Stimulated activated CD4-positive, alpha-beta T cell treated with anti-CD3 and anti-CD28 coated beads, Interleukin-2, amount 100 ng/mL, for 4 hours (primary cell): ENCODE data around the gene GOLGA8O.
"Not testable (repeated sequence)": the region's sequence is repeated elsewhere in the genome, so short reads cannot be mapped to it uniquely, and the experiment has no call there.

Experiments used
- DNase-seq: peaks from one replicate; pipeline ENCODE4 v3.0.0-alpha.2; 2020; ENCODE audit warnings: low read depth

The GOLGA8O gene

DNA sequence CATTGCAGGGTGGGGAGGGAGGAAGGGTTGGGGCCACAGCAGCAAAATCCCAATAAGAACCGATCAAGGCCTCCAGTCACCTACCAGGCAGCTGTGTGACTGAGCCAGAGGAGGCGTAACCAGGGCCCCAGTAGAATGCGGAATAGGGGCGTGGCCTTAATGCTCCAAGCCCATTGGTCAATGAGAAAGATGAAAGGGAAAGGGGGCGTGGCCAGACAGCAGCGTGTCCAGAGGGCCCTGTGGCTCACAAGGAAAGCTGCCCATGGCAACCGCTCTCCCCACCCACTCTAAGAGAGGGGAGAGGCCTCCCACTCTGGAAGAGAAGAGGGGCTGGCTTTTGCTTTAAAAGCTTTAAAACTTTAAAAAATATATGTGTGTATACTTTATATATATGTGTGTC, at the start of gene GOLGA8O:
Gene GOLGA8O, minus strand, starts transcription at position 101 of the 400 bp plus-strand sequence. Its CDS starts 98 bp downstream, at position 3.
- DNase-seq: not testable (repeated sequence)

- DNase-seq: not testable (repeated sequence)
Measured at GRCh38 chr15:32504152-32504811, 48.8 kb upstream of the GOLGA8O start.

DNA sequence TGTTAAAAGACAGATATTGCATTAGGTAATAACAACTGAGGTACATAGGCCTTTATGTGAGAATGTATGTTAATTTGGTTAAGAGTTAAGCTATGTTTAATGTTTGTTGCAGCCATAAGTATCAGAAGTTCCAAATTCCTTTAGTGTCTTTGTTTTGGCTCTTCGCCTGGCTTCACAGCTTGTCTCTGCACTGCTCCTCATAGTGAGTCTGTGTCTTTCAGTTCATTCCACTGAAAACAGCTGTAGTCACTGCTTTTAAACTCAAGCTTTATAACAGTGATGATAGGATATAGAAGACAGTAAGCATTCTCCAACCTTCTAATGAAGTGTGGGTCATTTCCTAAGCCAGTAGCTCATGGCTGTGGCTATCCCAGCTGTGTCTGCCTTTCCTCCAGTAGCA, 47.5 kb upstream of the GOLGA8O start:
- not testable (repeated sequence) for DNase-seq

GRCh38 chr15:32492768-32493167, 37.3 kb upstream of the GOLGA8O start:
- not testable (repeated sequence) for DNase-seq

- not testable (repeated sequence) for DNase-seq
Measured at GRCh38 chr15:32486474-32486873, 31.0 kb upstream of the GOLGA8O start.

- DNase-seq: not testable (repeated sequence)
Measured at GRCh38 chr15:32483377-32483776, 27.9 kb upstream of the GOLGA8O start.

- not testable (repeated sequence) for DNase-seq
Measured at GRCh38 chr15:32481683-32482082, 26.2 kb upstream of the GOLGA8O start.

DNA sequence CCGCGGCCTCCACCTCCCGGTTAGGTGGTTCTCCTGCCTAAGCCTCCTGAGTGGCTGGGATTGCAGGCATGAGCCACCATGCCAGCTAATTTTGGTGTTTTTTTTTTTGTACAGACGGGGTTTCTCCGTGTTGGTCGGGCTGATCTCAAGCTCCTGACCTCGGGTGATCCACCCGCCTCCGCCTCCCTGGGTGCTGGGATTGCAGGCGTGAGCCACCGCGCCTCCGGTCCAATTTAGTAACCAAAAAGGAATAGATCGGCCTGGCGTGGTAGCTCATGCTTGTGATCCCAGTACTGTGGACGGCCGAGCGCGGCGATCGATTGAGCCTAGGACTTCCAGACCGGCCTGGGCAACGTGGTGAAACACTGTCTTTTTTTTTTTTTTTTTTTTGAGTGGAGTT, 12.6 kb upstream of the GOLGA8O start:
- not testable (repeated sequence) for DNase-seq

GRCh38 chr15:32440445-32440977, 14.9 kb downstream of the GOLGA8O start:
- DNase-seq: not testable (repeated sequence)

- DNase-seq: not testable (repeated sequence)
Measured at GRCh38 chr15:32434102-32434963, 21.1 kb downstream of the GOLGA8O start.

- not testable (repeated sequence) for DNase-seq
Measured at GRCh38 chr15:32427635-32428034, 27.8 kb downstream of the GOLGA8O start.

- not testable (repeated sequence) for DNase-seq
Measured at GRCh38 chr15:32426511-32426910, 28.9 kb downstream of the GOLGA8O start.

- DNase-seq: not testable (repeated sequence)
Measured at GRCh38 chr15:32407903-32408302, 47.5 kb downstream of the GOLGA8O start.

- DNase-seq: not testable (repeated sequence)
Measured at GRCh38 chr15:32403192-32403591, 52.2 kb downstream of the GOLGA8O start, which contains the start of gene GOLGA8K. TSS of gene GOLGA8K (minus strand) at chr15:32403292. CDS start at chr15:32403194, 98 bp downstream.

GRCh38 chr15:32396522-32396921, 58.9 kb downstream of the GOLGA8O start:
- DNase-seq: not testable (repeated sequence)
